K562 (cell line): Measurements from ENCODE around the gene GUCA1A. TPM values are rescaled to one million over a fixed set of nuclear protein-coding genes. Genes with fewer than 3 reads are reported as not detected.
A peak's percentile ranks its signal among the peaks of the same experiment; 100 is the strongest.

Source experiments
- AFF1 ChIP-seq, 2 experiments: fragments of 450-650 bp; IDR thresholded peaks; 2 replicates each; pipeline ENCODE4 v1.6.1; 2018; ENCODE audit warnings: mild to moderate bottlenecking in 2 of 2, low read depth in 1 of 2; ENCODE audit not compliant: partially characterized antibody in 2 of 2
- ARHGAP35 ChIP-seq: fragments of 450-650 bp; IDR thresholded peaks from 2 replicates; pipeline ENCODE4 v1.6.1; 2018; ENCODE audit not compliant: partially characterized antibody
- CEBPG ChIP-seq, 3 experiments: fragments of 200-800 bp in 1 of 3; sonication (Bioruptor generic) in 1 of 3; sonication (generic) in 1 of 3; formaldehyde crosslinking in 1 of 3; IDR thresholded peaks in 2 of 3; conservative IDR thresholded peaks in 1 of 3; 2 replicates each; pipeline versions ENCODE4 v1.6.1 to v1.8.0; 2016 to 2022; ENCODE audit warnings: missing compliant biosample characterization in 2 of 3, missing genetic modification characterization in 2 of 3, mild to moderate bottlenecking in 1 of 3, missing genetic modification reagents in 1 of 3
- HIVEP1 ChIP-seq: fragments of 250-450 bp; sonication (Bioruptor Pico); IDR thresholded peaks from 2 replicates; pipeline ENCODE4 v1.4.0; 2020; ENCODE audit warnings: mild to moderate bottlenecking
- NRF1 ChIP-seq, 2 experiments: fragments of 450-650 bp; IDR thresholded peaks in 1 of 2; conservative IDR thresholded peaks in 1 of 2; 2 replicates each; pipeline ENCODE4 v1.6.1; 2014; ENCODE audit warnings: mild to moderate bottlenecking in 2 of 2
- NUFIP1 ChIP-seq: fragments of 450-650 bp; IDR thresholded peaks from 2 replicates; pipeline ENCODE4 v1.6.1; 2018; ENCODE audit not compliant: partially characterized antibody
- OTX1 ChIP-seq: fragments of 450-650 bp; formaldehyde crosslinking; IDR thresholded peaks from 2 replicates; pipeline ENCODE4 v1.4.0; 2022; ENCODE audit warnings: mild to moderate bottlenecking
- RBFOX2 ChIP-seq: fragments of 200-400 bp; formaldehyde crosslinking; IDR thresholded peaks from 2 replicates; pipeline ENCODE4 v1.6.1; 2017; ENCODE audit warnings: low read depth, mild to moderate bottlenecking, low read length, moderate library complexity
- SMARCA4 ChIP-seq: fragments of 450-650 bp; IDR thresholded peaks from 2 replicates; pipeline ENCODE4 v1.6.1; 2016
- SMARCB1 ChIP-seq: IDR thresholded peaks from 2 replicates; pipeline ENCODE4 v1.6.1; 2011; ENCODE audit warnings: improper control_type of control experiment, low read depth; ENCODE audit not compliant: insufficient read length
- THRAP3 ChIP-seq: fragments of 450-650 bp; IDR thresholded peaks from 2 replicates; pipeline ENCODE4 v1.6.1; 2016; ENCODE audit warnings: mild to moderate bottlenecking, inconsistent platforms, borderline replicate concordance
- ZNF140 ChIP-seq: fragments of 250-450 bp; sonication (Bioruptor Pico); IDR thresholded peaks from 2 replicates; pipeline ENCODE4 v1.8.0; 2021; ENCODE audit warnings: moderate library complexity, mild to moderate bottlenecking, inconsistent platforms
- ZNF175 ChIP-seq: fragments of 200-800 bp; sonication (Bioruptor generic); IDR thresholded peaks from 2 replicates; pipeline ENCODE4 v1.6.1; 2016; ENCODE audit warnings: low read depth, mild to moderate bottlenecking, missing genetic modification characterization, missing compliant biosample characterization
- ZNF277 ChIP-seq: fragments of 250-450 bp; sonication (Bioruptor Pico); IDR thresholded peaks from 2 replicates; pipeline ENCODE4 v1.8.0; 2022; ENCODE audit warnings: inconsistent platforms, mild to moderate bottlenecking, moderate library complexity, borderline replicate concordance
- polyA plus RNA-seq, 8 experiments: library from polyadenylated mRNA; depleted of rRNA in 4 of 8; stranded (reverse) in 5 of 8; unstranded in 3 of 8; fragments of >200 nt; fragmentation: Nextera tagmentation in 2 of 8; fragmentation: Illumina TruSeq in 1 of 8; extraction: Ambion mirVana in 2 of 8; extraction: Trizol in 1 of 8; gene quantifications; 2 replicates each; pipeline versions ENCODE4 v1.2.1 to v1.2.3, GENCODE V29; 2011 to 2014; ENCODE audit warnings: inconsistent platforms in 1 of 8, missing spikeins in 1 of 8
- total RNA-seq, 7 experiments: library from RNA; depleted of rRNA in 6 of 7; stranded (reverse); fragments of >200 nt in 6 of 7; fragmentation: Illumina TruSeq in 2 of 7; extraction: Trizol in 2 of 7; gene quantifications; 2 replicates each; pipeline versions ENCODE4 v1.2.1 to v1.2.3, GENCODE V29; 2011 to 2021; ENCODE audit warnings: low replicate concordance in 1 of 7
- TF ChIP-seq, protein P1 (sequence below): sonication (generic); formaldehyde crosslinking; IDR thresholded peaks from 2 replicates; pipeline ENCODE4 v1.8.0; 2022; ENCODE audit warnings: mild to moderate bottlenecking, missing genetic modification reagents, borderline replicate concordance
- TF ChIP-seq, protein P2 (sequence below): fragments of 250-450 bp; sonication (Bioruptor Pico); IDR thresholded peaks from 2 replicates; pipeline ENCODE4 v1.5.0; 2022; ENCODE audit warnings: mild to moderate bottlenecking

GUCA1A gene
- total and polyA plus RNA-seq, 9 of the 15 experiments (the other 6 are each of a cell fraction or from before 2014, with no cell fraction given) = not detected

DNA sequence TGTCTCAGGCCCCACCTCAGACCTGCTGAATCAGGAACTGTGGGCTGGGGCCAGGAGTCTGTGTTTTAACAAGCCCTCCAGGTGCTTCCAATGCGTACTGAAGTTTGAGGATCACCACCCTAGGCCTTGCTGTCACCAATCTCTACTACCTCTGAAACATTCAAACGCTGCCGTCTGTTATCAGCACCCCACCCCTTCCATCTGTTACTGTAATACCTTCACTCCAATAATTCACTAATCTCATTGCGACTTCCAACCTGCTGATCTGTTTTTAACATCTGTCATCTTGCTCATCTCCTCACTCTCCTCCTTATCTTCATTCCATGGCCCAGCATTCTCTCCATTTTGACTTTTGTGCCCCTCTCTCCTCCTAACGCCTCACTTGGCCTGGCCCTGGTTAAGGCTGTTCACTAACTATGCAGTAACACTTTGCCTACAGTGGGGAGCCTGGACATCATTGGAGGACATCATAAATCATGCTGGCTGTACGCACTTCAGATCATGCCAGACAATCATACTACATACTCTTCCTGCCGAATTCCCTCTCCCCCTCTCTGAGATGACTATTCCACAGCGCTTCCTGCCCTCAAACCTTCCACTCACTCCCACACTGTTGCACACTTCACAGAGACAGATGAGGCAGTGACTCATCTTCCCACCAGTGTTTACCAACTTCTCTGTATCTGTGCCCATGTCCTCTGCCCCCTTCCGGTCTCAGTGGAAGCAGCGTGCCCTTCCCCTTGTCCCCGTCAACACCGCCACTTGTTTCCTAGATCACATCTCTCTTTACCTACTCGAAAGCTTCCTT, 24.6 kb downstream of the GUCA1A start (continued):
- TF ChIP-seq, protein P1, sequence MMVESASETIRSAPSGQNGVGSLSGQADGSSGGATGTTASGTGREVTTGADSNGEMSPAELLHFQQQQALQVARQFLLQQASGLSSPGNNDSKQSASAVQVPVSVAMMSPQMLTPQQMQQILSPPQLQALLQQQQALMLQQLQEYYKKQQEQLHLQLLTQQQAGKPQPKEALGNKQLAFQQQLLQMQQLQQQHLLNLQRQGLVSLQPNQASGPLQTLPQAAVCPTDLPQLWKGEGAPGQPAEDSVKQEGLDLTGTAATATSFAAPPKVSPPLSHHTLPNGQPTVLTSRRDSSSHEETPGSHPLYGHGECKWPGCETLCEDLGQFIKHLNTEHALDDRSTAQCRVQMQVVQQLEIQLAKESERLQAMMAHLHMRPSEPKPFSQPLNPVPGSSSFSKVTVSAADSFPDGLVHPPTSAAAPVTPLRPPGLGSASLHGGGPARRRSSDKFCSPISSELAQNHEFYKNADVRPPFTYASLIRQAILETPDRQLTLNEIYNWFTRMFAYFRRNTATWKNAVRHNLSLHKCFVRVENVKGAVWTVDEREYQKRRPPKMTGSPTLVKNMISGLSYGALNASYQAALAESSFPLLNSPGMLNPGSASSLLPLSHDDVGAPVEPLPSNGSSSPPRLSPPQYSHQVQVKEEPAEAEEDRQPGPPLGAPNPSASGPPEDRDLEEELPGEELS (CRISPR knock-in tag) = no peak
- TF ChIP-seq ZNF140 (CRISPR knock-in tag) (no peak), SMARCB1 (peak; percentile 93), SMARCA4 (peak; percentile 99), ARHGAP35 (no peak), ZNF175 (peak; percentile 61; the same call in 1 of the 2 replicates), CEBPG (CRISPR knock-in tag; IDR thresholded peaks at IDR 0.05) (no peak), CEBPG (tag; conservative IDR thresholded peaks at IDR 0.05 in 1 of 2, IDR thresholded peaks at IDR 0.05 in 1 of 2) (peak in 1 of 2 experiments; percentile 11; a peak in 1 of 4 replicates), AFF1 (IDR thresholded peaks at IDR 0.05; ENCODE audit: low read depth in 1 of 2, partially characterized antibody in 2 of 2) (peak; percentile 50 to 91), NRF1 (conservative IDR thresholded peaks at IDR 0.05 in 1 of 2, IDR thresholded peaks at IDR 0.05 in 1 of 2) (peak in 1 of 2 experiments; percentile 33; a peak in 1 of 4 replicates), HIVEP1 (CRISPR knock-in tag) (no peak), THRAP3 (0 out of 2 replicates have a peak, but pooled peaks have one; percentile 66), ZNF277 (no peak), RBFOX2 (no peak), OTX1 (CRISPR knock-in tag) (no peak; the same call in 1 of the 2 replicates), NUFIP1 (peak; percentile 90)
- TF ChIP-seq, protein P2, sequence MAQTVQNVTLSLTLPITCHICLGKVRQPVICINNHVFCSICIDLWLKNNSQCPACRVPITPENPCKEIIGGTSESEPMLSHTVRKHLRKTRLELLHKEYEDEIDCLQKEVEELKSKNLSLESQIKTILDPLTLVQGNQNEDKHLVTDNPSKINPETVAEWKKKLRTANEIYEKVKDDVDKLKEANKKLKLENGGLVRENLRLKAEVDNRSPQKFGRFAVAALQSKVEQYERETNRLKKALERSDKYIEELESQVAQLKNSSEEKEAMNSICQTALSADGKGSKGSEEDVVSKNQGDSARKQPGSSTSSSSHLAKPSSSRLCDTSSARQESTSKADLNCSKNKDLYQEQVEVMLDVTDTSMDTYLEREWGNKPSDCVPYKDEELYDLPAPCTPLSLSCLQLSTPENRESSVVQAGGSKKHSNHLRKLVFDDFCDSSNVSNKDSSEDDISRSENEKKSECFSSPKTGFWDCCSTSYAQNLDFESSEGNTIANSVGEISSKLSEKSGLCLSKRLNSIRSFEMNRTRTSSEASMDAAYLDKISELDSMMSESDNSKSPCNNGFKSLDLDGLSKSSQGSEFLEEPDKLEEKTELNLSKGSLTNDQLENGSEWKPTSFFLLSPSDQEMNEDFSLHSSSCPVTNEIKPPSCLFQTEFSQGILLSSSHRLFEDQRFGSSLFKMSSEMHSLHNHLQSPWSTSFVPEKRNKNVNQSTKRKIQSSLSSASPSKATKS (CRISPR knock-in tag) = no peak
